ENCODE results near the gene GTF2H1.
A peak's percentile ranks its signal among the peaks of the same experiment; 100 is the strongest.

Gene GTF2H1

GRCh38 chr11:18324381-18324780 lies 2.0 kb downstream of the GTF2H1 start:
- DNase-seq (ENCODE audit: low read depth, low spot score), result no peak

GRCh38 chr11:18329196-18329870 lies 7.0 kb downstream of the GTF2H1 start:
- no peak for DNase-seq (ENCODE audit: low read depth, low spot score)
- Histone ChIP-seq H3K36me3 (ENCODE audit: insufficient read depth, low read length) (peaks cover 89% of the 10 kb centered on the region), H3K27ac (peak overlapping the region; percentile 47), H3K4me3 (no peak overlapping the region), H3K9me3 (ENCODE audit: low read depth, low read length) (no peaks in the 10 kb centered on the region), H3K9ac (ENCODE audit: insufficient read length) (no peak overlapping the region)
- TF ChIP-seq EZH2 (IDR thresholded peaks at IDR 0.05), result no peak
- no peak for TF ChIP-seq FOXP2 (optimal IDR thresholded peaks at IDR 0.05; ENCODE audit: control extremely low read depth, extremely low read length, insufficient read depth)
- no peak for TF ChIP-seq POLR2AphosphoS5 (IDR thresholded peaks at IDR 0.05; ENCODE audit: borderline replicate concordance, low read depth, low read length)

More at GRCh38 chr11:18324381-18324780, 2.0 kb downstream of the GTF2H1 start:
- H3K36me3 ChIP-seq (ENCODE audit: insufficient read depth, low read length), result peaks cover 44% of the 10 kb centered on the region
- H3K9me3 ChIP-seq (ENCODE audit: low read depth, low read length), result no peaks in the 10 kb centered on the region
- TF ChIP-seq POLR2AphosphoS5 (IDR thresholded peaks at IDR 0.05; ENCODE audit: borderline replicate concordance, low read depth, low read length) (no peak), FOXP2 (optimal IDR thresholded peaks at IDR 0.05; ENCODE audit: control extremely low read depth, extremely low read length, insufficient read depth) (no peak), EZH2 (IDR thresholded peaks at IDR 0.05) (no peak)
- peak overlapping the region; percentile 84 for H3K4me3 ChIP-seq
- no peak overlapping the region for H3K27ac ChIP-seq
- H3K9ac ChIP-seq (ENCODE audit: insufficient read length), result no peak overlapping the region

GRCh38 chr11:18330921-18331320 lies 8.6 kb downstream of the GTF2H1 start:
- Histone ChIP-seq H3K27ac (no peak overlapping the region), H3K4me3 (no peak overlapping the region), H3K9ac (ENCODE audit: insufficient read length) (no peak overlapping the region), H3K9me3 (ENCODE audit: low read depth, low read length) (no peaks in the 10 kb centered on the region), H3K36me3 (ENCODE audit: insufficient read depth, low read length) (peaks cover 90% of the 10 kb centered on the region)
- no peak for TF ChIP-seq POLR2AphosphoS5 (IDR thresholded peaks at IDR 0.05; ENCODE audit: borderline replicate concordance, low read depth, low read length)
- no peak for TF ChIP-seq EZH2 (IDR thresholded peaks at IDR 0.05)
- no peak for TF ChIP-seq FOXP2 (optimal IDR thresholded peaks at IDR 0.05; ENCODE audit: control extremely low read depth, extremely low read length, insufficient read depth)
- no peak for DNase-seq (ENCODE audit: low read depth, low spot score)

GRCh38 chr11:18332302-18332701 lies 9.9 kb downstream of the GTF2H1 start:
- no peak for DNase-seq (ENCODE audit: low read depth, low spot score)
- Histone ChIP-seq H3K27ac (0 out of 2 replicates have a peak overlapping the region, but pooled peaks have one; percentile 8), H3K36me3 (ENCODE audit: insufficient read depth, low read length) (peaks cover 88% of the 10 kb centered on the region), H3K4me3 (no peak overlapping the region), H3K9ac (ENCODE audit: insufficient read length) (no peak overlapping the region), H3K9me3 (ENCODE audit: low read depth, low read length) (no peaks in the 10 kb centered on the region)
- TF ChIP-seq EZH2 (IDR thresholded peaks at IDR 0.05), result no peak
- no peak for TF ChIP-seq POLR2AphosphoS5 (IDR thresholded peaks at IDR 0.05; ENCODE audit: borderline replicate concordance, low read depth, low read length)
- no peak for TF ChIP-seq FOXP2 (optimal IDR thresholded peaks at IDR 0.05; ENCODE audit: control extremely low read depth, extremely low read length, insufficient read depth)

GRCh38 chr11:18332891-18333290 lies 10.5 kb downstream of the GTF2H1 start:
- DNase-seq (ENCODE audit: low read depth, low spot score), result no peak
- peaks cover 88% of the 10 kb centered on the region for H3K36me3 ChIP-seq (ENCODE audit: insufficient read depth, low read length)
- H3K9ac ChIP-seq (ENCODE audit: insufficient read length), result no peak overlapping the region
- H3K9me3 ChIP-seq (ENCODE audit: low read depth, low read length), result no peaks in the 10 kb centered on the region
- H3K27ac ChIP-seq, result no peak overlapping the region
- H3K4me3 ChIP-seq, result no peak overlapping the region
- TF ChIP-seq FOXP2 (optimal IDR thresholded peaks at IDR 0.05; ENCODE audit: control extremely low read depth, extremely low read length, insufficient read depth) (no peak), EZH2 (IDR thresholded peaks at IDR 0.05) (no peak), POLR2AphosphoS5 (IDR thresholded peaks at IDR 0.05; ENCODE audit: borderline replicate concordance, low read depth, low read length) (no peak)

- Histone ChIP-seq H3K9me3 (ENCODE audit: low read depth, low read length) (no peaks in the 10 kb centered on the region), H3K36me3 (ENCODE audit: insufficient read depth, low read length) (peaks cover 61% of the 10 kb centered on the region), H3K4me3 (peak overlapping the region; percentile 74), H3K27ac (peak overlapping the region; percentile 99), H3K9ac (ENCODE audit: insufficient read length) (peak overlapping the region; percentile 68)
- TF ChIP-seq FOXP2 (optimal IDR thresholded peaks at IDR 0.05; ENCODE audit: control extremely low read depth, extremely low read length, insufficient read depth) (no peak), POLR2AphosphoS5 (IDR thresholded peaks at IDR 0.05; ENCODE audit: borderline replicate concordance, low read depth, low read length) (peak; percentile 41; the same call in 1 of the 2 replicates), EZH2 (IDR thresholded peaks at IDR 0.05) (no peak)
- DNase-seq (ENCODE audit: low read depth, low spot score), result peak; percentile 85
Measured at GRCh38 chr11:18347471-18348125, 25.2 kb downstream of the GTF2H1 start.

- DNase-seq (ENCODE audit: low read depth, low spot score), result no peak
- Histone ChIP-seq H3K4me3 (no peak overlapping the region), H3K36me3 (ENCODE audit: insufficient read depth, low read length) (peaks cover 74% of the 10 kb centered on the region), H3K27ac (peak overlapping the region; percentile 83), H3K9me3 (ENCODE audit: low read depth, low read length) (no peaks in the 10 kb centered on the region), H3K9ac (ENCODE audit: insufficient read length) (no peak overlapping the region)
- TF ChIP-seq POLR2AphosphoS5 (IDR thresholded peaks at IDR 0.05; ENCODE audit: borderline replicate concordance, low read depth, low read length) (no peak), EZH2 (IDR thresholded peaks at IDR 0.05) (no peak), FOXP2 (optimal IDR thresholded peaks at IDR 0.05; ENCODE audit: control extremely low read depth, extremely low read length, insufficient read depth) (no peak)
Measured at GRCh38 chr11:18352581-18352980, 30.2 kb downstream of the GTF2H1 start.

- Histone ChIP-seq H3K4me3 (no peak overlapping the region), H3K9me3 (ENCODE audit: low read depth, low read length) (no peaks in the 10 kb centered on the region), H3K9ac (ENCODE audit: insufficient read length) (no peak overlapping the region), H3K36me3 (ENCODE audit: insufficient read depth, low read length) (peaks cover 76% of the 10 kb centered on the region), H3K27ac (no peak overlapping the region)
- DNase-seq (ENCODE audit: low read depth, low spot score), result no peak
- TF ChIP-seq FOXP2 (optimal IDR thresholded peaks at IDR 0.05; ENCODE audit: control extremely low read depth, extremely low read length, insufficient read depth), result no peak
- TF ChIP-seq POLR2AphosphoS5 (IDR thresholded peaks at IDR 0.05; ENCODE audit: borderline replicate concordance, low read depth, low read length), result no peak
- TF ChIP-seq EZH2 (IDR thresholded peaks at IDR 0.05), result no peak
Measured at GRCh38 chr11:18358646-18359045, 36.3 kb downstream of the GTF2H1 start.

Data from SK-N-MC (cell line).